RWPE1 (cell line): ENCODE data around the gene LYSMD2.

Experiments used
- CTCF ChIA-PET: fragments of 350-600 bp; sonication (Branson Sonifier 250); formaldehyde crosslinking; extraction: SDS; loops from one replicate; lab custom pipeline; 2021; lab: Yijun Ruan, JAX
- POLR2A ChIA-PET: fragments of 400-600 bp; formaldehyde crosslinking; extraction: SDS; loops from one replicate; lab custom pipeline; 2020; ENCODE audit warnings: antibody characterized with exemption; ENCODE audit not compliant: low non-redundant PET; lab: Yijun Ruan, JAX
- DNase-seq: peaks from one replicate; pipeline ENCODE4 v3.0.0; 2012; ENCODE audit warnings: low spot score
- H3K27ac ChIP-seq: fragments of 450-650 bp; 2 replicates; pipeline ENCODE4 v1.5.1; 2017
- TF ChIP-seq, protein P1 (sequence below): fragments of 450-650 bp; conservative IDR thresholded peaks from 2 replicates; pipeline ENCODE4 v1.5.1; 2017; ENCODE audit warnings: low read depth, mild to moderate bottlenecking

LYSMD2 gene

GRCh38 chr15:51675234-51675633, 62.2 kb downstream of the LYSMD2 start:
- ChIA-PET CTCF (no interaction called here), POLR2A (no interaction called here)
- TF ChIP-seq, protein P1, sequence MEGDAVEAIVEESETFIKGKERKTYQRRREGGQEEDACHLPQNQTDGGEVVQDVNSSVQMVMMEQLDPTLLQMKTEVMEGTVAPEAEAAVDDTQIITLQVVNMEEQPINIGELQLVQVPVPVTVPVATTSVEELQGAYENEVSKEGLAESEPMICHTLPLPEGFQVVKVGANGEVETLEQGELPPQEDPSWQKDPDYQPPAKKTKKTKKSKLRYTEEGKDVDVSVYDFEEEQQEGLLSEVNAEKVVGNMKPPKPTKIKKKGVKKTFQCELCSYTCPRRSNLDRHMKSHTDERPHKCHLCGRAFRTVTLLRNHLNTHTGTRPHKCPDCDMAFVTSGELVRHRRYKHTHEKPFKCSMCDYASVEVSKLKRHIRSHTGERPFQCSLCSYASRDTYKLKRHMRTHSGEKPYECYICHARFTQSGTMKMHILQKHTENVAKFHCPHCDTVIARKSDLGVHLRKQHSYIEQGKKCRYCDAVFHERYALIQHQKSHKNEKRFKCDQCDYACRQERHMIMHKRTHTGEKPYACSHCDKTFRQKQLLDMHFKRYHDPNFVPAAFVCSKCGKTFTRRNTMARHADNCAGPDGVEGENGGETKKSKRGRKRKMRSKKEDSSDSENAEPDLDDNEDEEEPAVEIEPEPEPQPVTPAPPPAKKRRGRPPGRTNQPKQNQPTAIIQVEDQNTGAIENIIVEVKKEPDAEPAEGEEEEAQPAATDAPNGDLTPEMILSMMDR, result no peak
- H3K27ac ChIP-seq, result no peak overlapping the region
- DNase-seq, result no peak
